Duodenal mucosa (tissue), 2 donors: Measurements from ENCODE around the gene NCCRP1.
"Not testable (repeated sequence)": the region's sequence is repeated elsewhere in the genome, so short reads cannot be mapped to it uniquely, and the experiment has no call there.

Experiments used
- H3K27ac ChIP-seq: one replicate; pipeline ENCODE4 v1.7.0; 2013; ENCODE audit warnings: low read depth, low read length
- H3K27me3 ChIP-seq, 2 donors: one replicate each; pipeline ENCODE4 v1.7.0; 2013; ENCODE audit warnings: low read length in 2 of 2, control low read depth in 1 of 2; ENCODE audit not compliant: insufficient read depth in 2 of 2, control insufficient read depth in 1 of 2
- H3K36me3 ChIP-seq, 2 donors: one replicate each; pipeline ENCODE4 v1.7.0; 2013; ENCODE audit warnings: low read length in 2 of 2, control low read depth in 1 of 2; ENCODE audit not compliant: insufficient read depth in 2 of 2, control insufficient read depth in 1 of 2
- H3K4me1 ChIP-seq, 2 donors: one replicate each; pipeline ENCODE4 v1.7.0; 2013; ENCODE audit warnings: low read length in 2 of 2, control low read depth in 1 of 2; ENCODE audit not compliant: insufficient read depth in 2 of 2, control insufficient read depth in 1 of 2
- H3K4me3 ChIP-seq, 2 donors: one replicate each; pipeline ENCODE4 v1.7.0; 2013; ENCODE audit warnings: low read length in 2 of 2, low read depth in 1 of 2
- H3K9ac ChIP-seq, 2 donors: one replicate each; pipeline ENCODE4 v1.7.0; 2013; ENCODE audit warnings: low read length in 2 of 2, low read depth in 1 of 2
- H3K9me3 ChIP-seq, 2 donors: one replicate each; pipeline ENCODE4 v1.7.0; 2013; ENCODE audit warnings: low read length in 2 of 2, control low read depth in 1 of 2; ENCODE audit not compliant: control insufficient read depth in 1 of 2

The NCCRP1 gene

GRCh38 chr19:39219108-39219507, 22.3 kb downstream of the NCCRP1 start:
- H3K4me3 ChIP-seq, H3K4me1 ChIP-seq, H3K9ac ChIP-seq, H3K27ac ChIP-seq, H3K36me3 ChIP-seq, H3K9me3 ChIP-seq, H3K27me3 ChIP-seq: not testable (repeated sequence)

- no peaks in the 10 kb centered on the region for H3K4me1 ChIP-seq
- no peaks in the 10 kb centered on the region for H3K9me3 ChIP-seq
- H3K36me3 ChIP-seq, result no peaks in the 10 kb centered on the region
- H3K4me3 ChIP-seq, result no peak overlapping the region
- H3K9ac ChIP-seq, result no peak overlapping the region
- peaks cover 0 to 6% of the 10 kb centered on the region in 2 donors for H3K27me3 ChIP-seq
- no peak overlapping the region for H3K27ac ChIP-seq
Observed at GRCh38 chr19:39223703-39224279, 27.0 kb downstream of the NCCRP1 start.

DNA sequence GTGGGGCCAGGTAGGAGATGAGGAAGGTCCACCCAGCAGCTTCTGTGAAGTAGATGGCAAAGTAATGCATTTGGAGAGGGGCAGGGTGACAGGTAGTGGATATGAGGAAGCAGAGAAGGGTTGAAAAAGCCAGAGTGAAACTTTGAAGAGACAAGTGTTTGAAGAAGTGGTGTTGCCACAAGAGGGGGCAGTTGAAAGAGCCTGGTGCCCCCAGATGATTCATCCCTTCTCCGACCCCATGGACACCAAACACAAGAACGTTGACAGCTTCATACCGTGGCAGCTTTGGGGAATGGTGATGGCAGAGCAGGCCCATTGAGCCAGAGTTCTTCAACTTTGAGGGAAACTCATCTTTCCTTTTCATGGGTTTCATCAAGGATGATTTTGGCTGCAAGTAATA, 28.1 kb downstream of the NCCRP1 start:
- Histone ChIP-seq H3K4me1 (no peaks in the 10 kb centered on the region), H3K27ac (no peak overlapping the region), H3K9me3 (no peaks in the 10 kb centered on the region), H3K36me3 (no peaks in the 10 kb centered on the region), H3K27me3 (peaks cover 0 to 6% of the 10 kb centered on the region in 2 donors), H3K4me3 (no peak overlapping the region), H3K9ac (no peak overlapping the region)

DNA sequence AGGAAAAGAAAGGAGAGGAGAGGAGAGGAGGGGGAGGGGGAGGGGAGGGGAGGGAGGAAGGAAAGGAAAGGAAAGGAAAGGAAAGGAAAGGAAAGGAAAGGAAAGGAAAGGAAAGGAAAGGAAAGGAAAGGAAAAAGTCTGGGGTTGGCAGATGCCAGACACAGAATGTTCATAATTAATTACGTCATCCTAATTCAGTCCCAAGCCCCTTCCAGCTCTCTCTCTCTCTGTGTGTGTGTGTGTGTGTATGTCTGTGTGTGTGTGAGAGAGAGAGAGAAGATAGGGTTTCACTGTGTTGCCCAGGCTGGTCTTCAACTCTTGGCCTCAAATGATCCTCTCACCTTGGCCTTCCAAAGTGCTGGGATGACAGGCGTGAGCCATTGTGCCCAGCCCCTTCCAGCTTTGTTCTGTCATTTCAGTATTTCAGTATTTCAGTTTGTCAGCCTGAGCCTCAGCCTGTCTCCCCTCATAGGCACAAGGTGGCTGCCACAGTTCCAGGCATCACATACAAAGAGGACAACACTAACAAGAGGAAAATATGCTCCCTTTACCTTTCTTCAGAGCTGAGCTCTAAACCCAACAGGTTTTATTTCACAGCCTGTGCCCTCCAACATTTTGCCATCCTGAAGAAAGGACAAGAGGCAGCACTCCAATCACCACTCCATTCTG, 33.5 kb downstream of the NCCRP1 start:
- Histone ChIP-seq H3K4me3 (no peak overlapping the region), H3K27ac (no peak overlapping the region), H3K9ac (no peak overlapping the region), H3K36me3 (no peaks in the 10 kb centered on the region), H3K4me1 (no peaks in the 10 kb centered on the region), H3K27me3 (peaks cover 0 to 2% of the 10 kb centered on the region in 2 donors), H3K9me3 (no peaks in the 10 kb centered on the region)

DNA sequence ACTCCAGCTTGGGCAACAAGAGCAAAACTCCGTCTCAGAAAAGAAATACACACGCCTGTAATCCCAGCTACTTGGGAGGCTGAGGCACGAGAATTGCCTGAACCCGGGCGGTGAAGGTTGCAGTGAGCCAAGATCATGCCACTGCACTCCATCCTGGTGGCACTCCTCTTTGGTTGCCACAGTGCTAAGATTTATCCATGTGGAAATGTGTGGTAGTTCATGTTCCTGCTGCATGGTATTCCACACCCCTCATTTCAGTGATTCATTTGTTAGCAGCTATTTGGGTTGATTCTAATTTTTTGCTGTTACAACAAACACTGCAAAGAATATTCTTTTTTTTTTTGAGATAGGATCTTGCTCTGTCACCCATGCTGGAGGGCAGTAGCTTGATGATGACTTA, 35.9 kb downstream of the NCCRP1 start:
- Histone ChIP-seq H3K36me3 (no peaks in the 10 kb centered on the region), H3K27ac (no peak overlapping the region), H3K27me3 (no peaks in the 10 kb centered on the region), H3K9ac (no peak overlapping the region), H3K9me3 (no peaks in the 10 kb centered on the region), H3K4me1 (peaks cover 0 to 1% of the 10 kb centered on the region in 2 donors), H3K4me3 (no peak overlapping the region)

DNA sequence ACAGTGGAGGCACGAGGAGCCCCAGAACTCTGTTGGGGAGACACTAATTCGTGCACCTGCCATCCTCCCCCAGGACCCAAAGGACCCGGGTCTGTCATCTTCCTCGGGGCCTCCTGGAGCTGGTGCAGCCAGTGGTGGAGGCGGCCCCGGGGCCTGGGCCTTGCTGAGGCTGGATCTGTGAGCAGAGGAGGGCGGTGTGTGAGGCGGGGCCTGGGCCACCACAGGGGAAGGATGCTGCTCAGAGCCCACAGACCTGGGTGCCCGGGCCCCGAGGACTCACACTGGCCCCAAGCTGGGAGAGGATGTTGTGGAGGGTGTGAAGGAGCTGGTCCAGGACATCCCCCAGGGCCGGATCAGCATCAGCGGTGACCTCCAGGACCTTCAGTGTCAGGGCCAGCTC, 39.8 kb downstream of the NCCRP1 start:
- Histone ChIP-seq H3K4me1 (peaks cover 5 to 8% of the 10 kb centered on the region in 2 donors), H3K4me3 (no peak overlapping the region), H3K9ac (no peak overlapping the region), H3K9me3 (no peaks in the 10 kb centered on the region), H3K27me3 (no peaks in the 10 kb centered on the region), H3K36me3 (no peaks in the 10 kb centered on the region), H3K27ac (no peak overlapping the region)

DNA sequence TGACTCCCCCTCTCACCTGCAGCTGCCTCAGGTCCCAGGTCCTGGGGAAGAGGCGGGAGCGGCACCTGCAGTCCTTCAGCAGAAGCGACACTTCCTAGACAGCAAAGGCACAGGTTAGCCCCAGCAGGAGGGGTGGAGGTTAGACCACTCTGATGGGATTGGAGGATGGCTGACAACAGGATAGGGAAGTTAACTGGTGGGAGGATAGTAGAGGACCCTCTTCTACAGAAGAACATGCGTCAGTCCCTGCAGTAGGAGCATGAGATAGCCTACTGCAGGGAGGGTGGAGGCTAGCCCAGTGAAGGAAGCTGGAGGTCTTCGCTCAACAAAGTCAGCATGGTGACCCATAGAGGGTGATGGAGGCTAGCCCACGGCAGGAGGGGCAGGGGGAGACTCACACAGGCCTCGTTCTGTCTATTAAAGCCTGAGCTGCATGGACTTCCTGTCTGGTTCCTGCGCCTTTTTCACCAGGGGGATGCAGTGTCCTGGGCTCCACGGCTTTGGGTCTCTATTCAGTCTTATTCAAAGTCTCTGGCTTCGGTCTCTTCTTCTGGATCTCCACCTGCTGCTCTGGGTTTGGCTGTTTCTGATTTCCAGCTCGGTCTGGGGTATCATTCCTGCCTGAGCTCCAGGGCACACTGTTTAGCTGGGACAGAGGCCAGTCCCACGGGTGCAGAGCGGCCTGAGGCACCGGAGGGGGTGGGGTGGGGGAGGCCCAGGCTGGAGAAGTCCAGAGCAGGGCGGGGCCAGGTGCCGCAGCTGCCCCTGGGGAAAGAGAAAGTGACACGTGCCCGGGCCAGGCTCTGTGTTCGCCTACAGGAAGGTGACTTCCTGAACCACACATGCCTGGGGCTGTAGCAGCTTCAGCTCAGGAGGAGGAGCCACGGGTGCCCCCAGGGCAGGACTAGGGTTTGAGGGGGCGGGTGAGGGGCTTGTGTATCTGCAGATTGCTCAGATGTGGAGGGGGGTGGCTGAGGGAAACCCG, 40.7 kb downstream of the NCCRP1 start:
- no peak overlapping the region for H3K4me3 ChIP-seq
- no peak overlapping the region for H3K9ac ChIP-seq
- peaks cover 5 to 8% of the 10 kb centered on the region in 2 donors for H3K4me1 ChIP-seq

DNA sequence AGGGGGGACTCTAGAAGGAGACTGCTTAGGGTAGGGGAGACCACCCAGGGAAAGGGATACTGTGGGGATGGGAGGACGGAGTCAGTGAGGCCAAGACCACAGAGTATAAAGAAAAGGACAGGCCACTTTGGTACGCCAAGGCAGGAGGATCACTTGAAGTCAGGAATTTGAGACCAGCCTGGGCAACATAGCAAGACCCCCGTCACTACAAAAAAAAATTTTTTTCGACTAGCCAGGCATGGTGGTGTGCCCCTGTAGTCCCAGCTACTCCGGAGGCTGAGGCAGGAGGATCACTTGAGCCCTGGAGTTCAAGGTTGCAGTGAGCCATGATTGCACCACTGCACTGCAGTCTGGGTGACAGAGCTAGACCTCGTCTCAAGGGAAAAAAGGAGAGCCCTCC, 41.4 kb downstream of the NCCRP1 start:
- H3K4me1 ChIP-seq, result peaks cover 5 to 8% of the 10 kb centered on the region in 2 donors
- H3K36me3 ChIP-seq, result no peaks in the 10 kb centered on the region
- H3K27me3 ChIP-seq, result no peaks in the 10 kb centered on the region
- H3K9me3 ChIP-seq, result no peaks in the 10 kb centered on the region
- H3K9ac ChIP-seq, result no peak overlapping the region
- H3K4me3 ChIP-seq, result no peak overlapping the region
- H3K27ac ChIP-seq, result no peak overlapping the region

More for the DNA sequence above, 40.7 kb downstream of the NCCRP1 start:
- Histone ChIP-seq H3K36me3 (no peaks in the 10 kb centered on the region), H3K27me3 (no peaks in the 10 kb centered on the region), H3K9me3 (no peaks in the 10 kb centered on the region), H3K27ac (no peak overlapping the region)

- no peaks in the 10 kb centered on the region for H3K36me3 ChIP-seq
- H3K9me3 ChIP-seq, result no peaks in the 10 kb centered on the region
- no peaks in the 10 kb centered on the region for H3K27me3 ChIP-seq
- no peak overlapping the region for H3K4me3 ChIP-seq
- H3K9ac ChIP-seq, result no peak overlapping the region
- H3K27ac ChIP-seq, result no peak overlapping the region
- H3K4me1 ChIP-seq, result peaks cover 5 to 8% of the 10 kb centered on the region in 2 donors
Observed at GRCh38 chr19:39238944-39239343, 42.2 kb downstream of the NCCRP1 start.

GRCh38 chr19:39240421-39240820, 43.7 kb downstream of the NCCRP1 start:
- H3K27ac ChIP-seq, result no peak overlapping the region
- no peaks in the 10 kb centered on the region for H3K36me3 ChIP-seq
- H3K4me1 ChIP-seq, result peaks cover 5 to 8% of the 10 kb centered on the region in 2 donors
- no peak overlapping the region for H3K4me3 ChIP-seq
- no peaks in the 10 kb centered on the region for H3K27me3 ChIP-seq
- H3K9ac ChIP-seq, result no peak overlapping the region
- no peaks in the 10 kb centered on the region for H3K9me3 ChIP-seq
